ENCODE measurements around the gene GBGT1.

The GBGT1 gene

DNA sequence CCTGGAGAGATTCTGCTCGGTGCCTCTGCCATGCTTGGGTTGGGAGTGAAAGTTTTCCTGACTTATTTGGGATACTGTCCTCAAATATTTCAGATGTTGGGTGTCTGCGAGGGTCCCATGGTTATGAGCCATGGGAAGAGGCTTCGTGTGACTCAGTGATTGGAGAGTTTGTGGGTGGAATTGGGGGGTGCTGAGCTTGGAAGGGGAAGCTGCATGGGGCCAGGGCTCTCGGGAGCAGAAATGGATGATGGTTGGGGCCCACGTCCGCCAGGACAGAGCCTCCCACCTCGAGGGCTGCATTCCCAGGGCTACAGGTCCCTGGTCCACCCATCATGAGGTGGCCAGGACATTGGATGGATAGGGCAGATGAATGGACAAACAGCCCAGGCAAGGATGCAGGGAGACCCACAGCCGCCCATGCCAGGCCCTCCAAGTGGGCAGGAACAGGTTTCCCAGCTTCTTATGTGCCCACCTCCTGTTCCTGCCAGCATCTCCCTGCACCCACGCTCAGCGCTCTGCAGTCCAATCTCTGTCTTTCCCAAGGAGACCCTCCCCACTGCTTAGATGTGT is 39.9 kb upstream of the GBGT1 start:
- Histone ChIP-seq H3K4me2 (ENCODE audit: low read length) (no peak overlapping the region), H3K27me3 (ENCODE audit: insufficient read depth, low read length) (no peaks in the 10 kb centered on the region), H3K79me2 (ENCODE audit: control insufficient read depth, insufficient read depth, low read length, poor library complexity) (no peaks in the 10 kb centered on the region), H3K23ac (ENCODE audit: low read length) (no peak overlapping the region), H3K18ac (ENCODE audit: low read length) (no peak overlapping the region), H3K4me3 (ENCODE audit: low read depth, low read length) (no peak overlapping the region), H4K91ac (ENCODE audit: low read depth, low read length) (no peak overlapping the region), H4K12ac (ENCODE audit: low read depth, low read length) (no peak overlapping the region), H3K4me1 (ENCODE audit: control insufficient read depth in 1 of 2, insufficient read depth in 2 of 2, low read length in 2 of 2) (no peaks in the 10 kb centered on the region), H3K36me3 (ENCODE audit: control insufficient read depth in 1 of 2, insufficient read depth in 2 of 2, low read length in 2 of 2) (no peaks in the 10 kb centered on the region), H2BK12ac (ENCODE audit: low read length) (no peak overlapping the region), H3K79me1 (ENCODE audit: low read length) (no peaks in the 10 kb centered on the region), H2AK5ac (ENCODE audit: low read length) (no peak overlapping the region), H3K14ac (ENCODE audit: low read length) (no peak overlapping the region), H2BK5ac (ENCODE audit: low read depth, low read length, poor library complexity) (no peak overlapping the region), H3K4ac (ENCODE audit: low read depth, low read length) (no peak overlapping the region), H3K9me3 (ENCODE audit: insufficient read depth, low read depth, low read length) (peaks cover 6% of the 10 kb centered on the region), H2BK120ac (ENCODE audit: insufficient read depth, low read length, poor library complexity) (no peak overlapping the region), H2AFZ (ENCODE audit: insufficient read depth, low read length, poor library complexity) (no peak overlapping the region), H3K9ac (ENCODE audit: low read length) (no peak overlapping the region), H3K27ac (ENCODE audit: low read depth, low read length) (no peak overlapping the region), H4K8ac (ENCODE audit: low read depth, low read length) (no peak overlapping the region)
- WGBS (ENCODE audit: extremely low coverage, insufficient coverage, insufficient read length), result no CpG with 5 or more reads among the region's 10 CpGs
- DNase-seq, result no peak

DNA sequence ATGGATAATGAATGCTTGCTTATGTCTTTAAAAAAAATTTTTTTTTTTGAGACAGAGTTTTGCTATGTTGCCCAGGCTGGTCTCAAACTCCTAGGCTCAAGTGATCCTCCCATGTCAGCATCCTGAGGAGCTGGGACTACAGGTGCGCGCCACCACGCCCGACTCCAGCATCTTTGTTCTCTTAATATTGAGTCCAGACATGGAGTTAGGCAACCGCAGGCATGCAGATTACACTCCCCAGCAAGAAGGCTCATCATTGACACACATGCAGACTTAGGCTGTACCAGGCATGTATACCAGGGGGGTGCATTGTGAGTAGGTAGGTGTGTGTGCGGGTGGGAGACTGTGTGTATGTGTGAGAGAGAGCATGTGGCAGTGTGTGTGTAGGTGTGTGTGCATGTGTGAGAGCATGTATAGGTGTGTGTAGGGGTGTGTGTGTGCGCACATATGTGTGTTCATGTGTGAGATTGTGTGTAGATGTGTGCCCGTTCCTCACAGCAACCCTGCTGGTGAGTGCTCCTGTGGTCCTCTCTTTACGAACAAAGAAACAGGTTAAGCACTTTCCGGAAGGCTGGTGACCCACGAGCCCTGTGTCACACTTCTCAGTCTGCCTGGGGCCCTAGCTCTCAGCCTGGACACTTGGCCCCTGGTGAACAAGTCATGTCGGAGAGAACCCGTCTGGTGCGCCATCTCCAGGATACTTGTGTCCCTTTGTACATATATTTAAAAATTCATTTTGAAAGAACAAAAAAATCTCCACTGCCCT is 39.2 kb upstream of the GBGT1 start:
- no CpG with 5 or more reads among the region's 14 CpGs for WGBS (ENCODE audit: extremely low coverage, insufficient coverage, insufficient read length)
- Histone ChIP-seq H3K79me2 (ENCODE audit: control insufficient read depth, insufficient read depth, low read length, poor library complexity) (no peaks in the 10 kb centered on the region), H2BK5ac (ENCODE audit: low read depth, low read length, poor library complexity) (no peak overlapping the region), H4K91ac (ENCODE audit: low read depth, low read length) (no peak overlapping the region), H3K9ac (ENCODE audit: low read length) (no peak overlapping the region), H3K4me1 (ENCODE audit: control insufficient read depth in 1 of 2, insufficient read depth in 2 of 2, low read length in 2 of 2) (no peaks in the 10 kb centered on the region), H2BK120ac (ENCODE audit: insufficient read depth, low read length, poor library complexity) (no peak overlapping the region), H4K8ac (ENCODE audit: low read depth, low read length) (no peak overlapping the region), H3K14ac (ENCODE audit: low read length) (no peak overlapping the region), H3K4ac (ENCODE audit: low read depth, low read length) (no peak overlapping the region), H2BK12ac (ENCODE audit: low read length) (no peak overlapping the region), H3K36me3 (ENCODE audit: control insufficient read depth in 1 of 2, insufficient read depth in 2 of 2, low read length in 2 of 2) (no peaks in the 10 kb centered on the region), H4K12ac (ENCODE audit: low read depth, low read length) (no peak overlapping the region), H3K4me2 (ENCODE audit: low read length) (no peak overlapping the region), H3K23ac (ENCODE audit: low read length) (no peak overlapping the region), H3K4me3 (ENCODE audit: low read depth, low read length) (no peak overlapping the region), H3K27ac (ENCODE audit: low read depth, low read length) (no peak overlapping the region), H3K18ac (ENCODE audit: low read length) (no peak overlapping the region), H3K27me3 (ENCODE audit: insufficient read depth, low read length) (no peaks in the 10 kb centered on the region), H3K9me3 (ENCODE audit: insufficient read depth, low read depth, low read length) (peaks cover 6% of the 10 kb centered on the region), H3K79me1 (ENCODE audit: low read length) (no peaks in the 10 kb centered on the region), H2AK5ac (ENCODE audit: low read length) (no peak overlapping the region), H2AFZ (ENCODE audit: insufficient read depth, low read length, poor library complexity) (no peak overlapping the region)
- no peak for DNase-seq

DNA sequence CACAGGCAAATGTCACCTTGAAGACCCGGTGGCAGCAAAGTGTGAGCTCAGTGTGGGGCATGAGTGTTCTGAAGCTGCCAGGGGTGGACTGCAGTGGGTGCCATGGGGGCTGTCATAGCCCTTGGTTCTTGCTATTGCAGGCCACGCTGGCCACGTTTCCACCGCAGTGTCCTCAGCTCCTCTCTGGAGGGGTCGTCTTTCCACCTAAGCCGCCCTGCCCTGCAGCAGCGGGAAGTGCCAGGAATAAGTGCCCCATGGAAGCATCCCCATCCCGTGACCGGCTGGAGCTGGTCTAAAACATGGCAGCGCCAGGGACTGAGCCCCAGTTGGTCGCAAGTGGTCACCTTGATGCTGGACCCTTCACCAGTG is 38.4 kb upstream of the GBGT1 start:
- no peak for DNase-seq
- Histone ChIP-seq H3K36me3 (ENCODE audit: control insufficient read depth in 1 of 2, insufficient read depth in 2 of 2, low read length in 2 of 2) (no peaks in the 10 kb centered on the region), H3K9me3 (ENCODE audit: insufficient read depth, low read depth, low read length) (peaks cover 6% of the 10 kb centered on the region), H3K4me1 (ENCODE audit: control insufficient read depth in 1 of 2, insufficient read depth in 2 of 2, low read length in 2 of 2) (no peaks in the 10 kb centered on the region), H3K79me1 (ENCODE audit: low read length) (no peaks in the 10 kb centered on the region), H3K4ac (ENCODE audit: low read depth, low read length) (no peak overlapping the region), H3K9ac (ENCODE audit: low read length) (no peak overlapping the region), H3K4me3 (ENCODE audit: low read depth, low read length) (no peak overlapping the region), H2AFZ (ENCODE audit: insufficient read depth, low read length, poor library complexity) (no peak overlapping the region), H2AK5ac (ENCODE audit: low read length) (no peak overlapping the region), H3K18ac (ENCODE audit: low read length) (no peak overlapping the region), H3K23ac (ENCODE audit: low read length) (no peak overlapping the region), H3K14ac (ENCODE audit: low read length) (no peak overlapping the region), H3K79me2 (ENCODE audit: control insufficient read depth, insufficient read depth, low read length, poor library complexity) (no peaks in the 10 kb centered on the region), H3K4me2 (ENCODE audit: low read length) (no peak overlapping the region), H4K91ac (ENCODE audit: low read depth, low read length) (no peak overlapping the region), H2BK12ac (ENCODE audit: low read length) (no peak overlapping the region), H2BK5ac (ENCODE audit: low read depth, low read length, poor library complexity) (no peak overlapping the region), H3K27me3 (ENCODE audit: insufficient read depth, low read length) (no peaks in the 10 kb centered on the region), H2BK120ac (ENCODE audit: insufficient read depth, low read length, poor library complexity) (no peak overlapping the region), H3K27ac (ENCODE audit: low read depth, low read length) (no peak overlapping the region), H4K12ac (ENCODE audit: low read depth, low read length) (no peak overlapping the region), H4K8ac (ENCODE audit: low read depth, low read length) (no peak overlapping the region)
- WGBS (ENCODE audit: extremely low coverage, insufficient coverage, insufficient read length), result no CpG with 5 or more reads among the region's 11 CpGs

GRCh38 chr9:133201424-133202144 is 37.9 kb upstream of the GBGT1 start:
- H3K23ac ChIP-seq (ENCODE audit: low read length), result no peak overlapping the region
- H4K8ac ChIP-seq (ENCODE audit: low read depth, low read length), result no peak overlapping the region
- H3K4me3 ChIP-seq (ENCODE audit: low read depth, low read length), result no peak overlapping the region
- H3K4me2 ChIP-seq (ENCODE audit: low read length), result no peak overlapping the region
- no peak for DNase-seq
- no peak overlapping the region for H2AFZ ChIP-seq (ENCODE audit: insufficient read depth, low read length, poor library complexity)
- H2BK120ac ChIP-seq (ENCODE audit: insufficient read depth, low read length, poor library complexity), result no peak overlapping the region
- no peak overlapping the region for H3K14ac ChIP-seq (ENCODE audit: low read length)
- H3K27me3 ChIP-seq (ENCODE audit: insufficient read depth, low read length), result no peaks in the 10 kb centered on the region
- no peaks in the 10 kb centered on the region for H3K4me1 ChIP-seq (ENCODE audit: control insufficient read depth in 1 of 2, insufficient read depth in 2 of 2, low read length in 2 of 2)
- H3K36me3 ChIP-seq (ENCODE audit: control insufficient read depth in 1 of 2, insufficient read depth in 2 of 2, low read length in 2 of 2), result no peaks in the 10 kb centered on the region
- no peaks in the 10 kb centered on the region for H3K79me2 ChIP-seq (ENCODE audit: control insufficient read depth, insufficient read depth, low read length, poor library complexity)
- H3K27ac ChIP-seq (ENCODE audit: low read depth, low read length), result no peak overlapping the region
- no peak overlapping the region for H2AK5ac ChIP-seq (ENCODE audit: low read length)
- no peak overlapping the region for H2BK12ac ChIP-seq (ENCODE audit: low read length)
- no peak overlapping the region for H4K91ac ChIP-seq (ENCODE audit: low read depth, low read length)
- no CpG with 5 or more reads among the region's 13 CpGs for WGBS (ENCODE audit: extremely low coverage, insufficient coverage, insufficient read length)
- H3K9me3 ChIP-seq (ENCODE audit: insufficient read depth, low read depth, low read length), result peaks cover 6% of the 10 kb centered on the region
- H2BK5ac ChIP-seq (ENCODE audit: low read depth, low read length, poor library complexity), result no peak overlapping the region
- H3K4ac ChIP-seq (ENCODE audit: low read depth, low read length), result no peak overlapping the region
- no peak overlapping the region for H4K12ac ChIP-seq (ENCODE audit: low read depth, low read length)
- no peak overlapping the region for H3K18ac ChIP-seq (ENCODE audit: low read length)
- H3K9ac ChIP-seq (ENCODE audit: low read length), result no peak overlapping the region
- no peaks in the 10 kb centered on the region for H3K79me1 ChIP-seq (ENCODE audit: low read length)

Measured in trophoblast cell (in vitro differentiated cells and primary cell).